Esophagus muscularis mucosa (tissue), 3 donors: ENCODE measurements around the gene FGF14.

Experiments
- POLR2A ChIP-seq: fragments of 450-650 bp; IDR thresholded peaks from one replicate; pipeline ENCODE4 v1.6.1; 2017; ENCODE audit warnings: antibody characterized with exemption, moderate library complexity, mild to moderate bottlenecking, low read depth
- POLR2AphosphoS5 ChIP-seq, 2 donors: sonication (generic); formaldehyde crosslinking; IDR thresholded peaks; one replicate each; pipeline ENCODE4 v1.6.1; 2017; ENCODE audit warnings: antibody characterized with exemption in 2 of 2
- TF ChIP-seq, protein P1 (sequence below), 3 experiments: fragments of 200-600 bp in 2 of 3; fragments of 450-650 bp in 1 of 3; sonication (generic) in 2 of 3; IDR thresholded peaks; one replicate each; pipeline ENCODE4 v1.5.1; 2017 to 2019; ENCODE audit warnings: antibody characterized with exemption in 3 of 3, mild to moderate bottlenecking in 2 of 3, moderate library complexity in 1 of 3

DNA sequence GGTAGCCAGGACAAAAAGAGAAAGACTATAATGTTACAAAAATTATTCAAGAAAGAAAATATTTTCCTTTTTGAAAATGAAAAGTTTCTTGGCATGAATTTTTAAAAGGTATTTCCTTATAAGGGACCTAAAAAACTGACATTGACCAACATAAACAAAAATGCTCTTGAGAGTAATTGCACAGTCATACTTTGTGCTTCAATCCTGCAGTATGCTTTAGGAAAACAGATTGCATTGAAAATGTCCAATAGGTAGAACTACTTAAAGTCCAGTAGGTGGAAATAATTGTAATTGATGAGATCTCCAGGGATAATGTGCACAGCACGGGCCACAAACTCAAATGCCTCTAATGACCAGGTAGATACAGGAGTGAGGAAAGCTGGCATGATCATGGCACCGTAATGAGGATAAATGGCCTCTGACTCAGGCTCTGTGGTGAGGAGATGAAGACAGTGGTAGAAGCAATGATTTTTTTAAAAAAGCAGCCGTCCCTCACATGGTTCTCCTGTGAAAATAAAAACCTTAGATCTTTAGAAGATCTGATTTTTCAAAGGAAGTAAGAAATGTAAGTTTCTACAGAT is 671.3 kb downstream of the FGF14 start:
- TF ChIP-seq, protein P1, sequence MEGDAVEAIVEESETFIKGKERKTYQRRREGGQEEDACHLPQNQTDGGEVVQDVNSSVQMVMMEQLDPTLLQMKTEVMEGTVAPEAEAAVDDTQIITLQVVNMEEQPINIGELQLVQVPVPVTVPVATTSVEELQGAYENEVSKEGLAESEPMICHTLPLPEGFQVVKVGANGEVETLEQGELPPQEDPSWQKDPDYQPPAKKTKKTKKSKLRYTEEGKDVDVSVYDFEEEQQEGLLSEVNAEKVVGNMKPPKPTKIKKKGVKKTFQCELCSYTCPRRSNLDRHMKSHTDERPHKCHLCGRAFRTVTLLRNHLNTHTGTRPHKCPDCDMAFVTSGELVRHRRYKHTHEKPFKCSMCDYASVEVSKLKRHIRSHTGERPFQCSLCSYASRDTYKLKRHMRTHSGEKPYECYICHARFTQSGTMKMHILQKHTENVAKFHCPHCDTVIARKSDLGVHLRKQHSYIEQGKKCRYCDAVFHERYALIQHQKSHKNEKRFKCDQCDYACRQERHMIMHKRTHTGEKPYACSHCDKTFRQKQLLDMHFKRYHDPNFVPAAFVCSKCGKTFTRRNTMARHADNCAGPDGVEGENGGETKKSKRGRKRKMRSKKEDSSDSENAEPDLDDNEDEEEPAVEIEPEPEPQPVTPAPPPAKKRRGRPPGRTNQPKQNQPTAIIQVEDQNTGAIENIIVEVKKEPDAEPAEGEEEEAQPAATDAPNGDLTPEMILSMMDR (IDR thresholded peaks at IDR 0.05) = no peak
- TF ChIP-seq POLR2A = no peak
- no peak for TF ChIP-seq POLR2AphosphoS5 (IDR thresholded peaks at IDR 0.05)
